Measurements from ENCODE around the gene CSNK2A3.
"Not testable (repeated sequence)": the region's sequence is repeated elsewhere in the genome, so short reads cannot be mapped to it uniquely, and the experiment has no call there.

Gene CSNK2A3

GRCh38 chr11:11370255-11370961 lies 17.4 kb upstream of the CSNK2A3 start:
- Histone ChIP-seq H3K27ac (ENCODE audit: low read depth, low read length) (no peak overlapping the region), H3K36me3 (ENCODE audit: control insufficient read depth in 5 of 5, insufficient read depth in 5 of 5, low read length in 5 of 5) (peaks cover 0 to 10% (median 0%) of the 10 kb centered on the region in 5 donors), H3K9ac (ENCODE audit: low read length in 5 of 5) (no peak overlapping the region), H3K4me1 (ENCODE audit: control insufficient read depth in 5 of 5, insufficient read depth in 5 of 5, low read length in 5 of 5) (peaks cover 0 to 4% (median 0%) of the 10 kb centered on the region in 5 donors), H3K27me3 (ENCODE audit: control insufficient read depth in 5 of 5, insufficient read depth in 4 of 5, low read length in 5 of 5) (peaks cover 0 to 2% (median 0%) of the 10 kb centered on the region in 5 donors), H3K9me3 (ENCODE audit: control insufficient read depth in 5 of 5, low read length in 5 of 5) (peaks cover 0 to 3% (median 2%) of the 10 kb centered on the region in 5 donors), H3K4me3 (ENCODE audit: low read depth in 1 of 5, low read length in 5 of 5) (no peak overlapping the region)

GRCh38 chr11:11366793-11367192 lies 13.7 kb upstream of the CSNK2A3 start:
- Histone ChIP-seq H3K27me3 (ENCODE audit: control insufficient read depth in 5 of 5, insufficient read depth in 4 of 5, low read length in 5 of 5) (peaks cover 0 to 2% (median 0%) of the 10 kb centered on the region in 5 donors), H3K36me3 (ENCODE audit: control insufficient read depth in 5 of 5, insufficient read depth in 5 of 5, low read length in 5 of 5) (peaks cover 0 to 5% (median 0%) of the 10 kb centered on the region in 5 donors), H3K4me3 (ENCODE audit: low read depth in 1 of 5, low read length in 5 of 5) (no peak overlapping the region), H3K9ac (ENCODE audit: low read length in 5 of 5) (no peak overlapping the region), H3K4me1 (ENCODE audit: control insufficient read depth in 5 of 5, insufficient read depth in 5 of 5, low read length in 5 of 5) (peaks cover 0 to 4% (median 0%) of the 10 kb centered on the region in 5 donors), H3K27ac (ENCODE audit: low read depth, low read length) (no peak overlapping the region), H3K9me3 (ENCODE audit: control insufficient read depth in 5 of 5, low read length in 5 of 5) (peaks cover 0 to 4% (median 3%) of the 10 kb centered on the region in 5 donors)

DNA sequence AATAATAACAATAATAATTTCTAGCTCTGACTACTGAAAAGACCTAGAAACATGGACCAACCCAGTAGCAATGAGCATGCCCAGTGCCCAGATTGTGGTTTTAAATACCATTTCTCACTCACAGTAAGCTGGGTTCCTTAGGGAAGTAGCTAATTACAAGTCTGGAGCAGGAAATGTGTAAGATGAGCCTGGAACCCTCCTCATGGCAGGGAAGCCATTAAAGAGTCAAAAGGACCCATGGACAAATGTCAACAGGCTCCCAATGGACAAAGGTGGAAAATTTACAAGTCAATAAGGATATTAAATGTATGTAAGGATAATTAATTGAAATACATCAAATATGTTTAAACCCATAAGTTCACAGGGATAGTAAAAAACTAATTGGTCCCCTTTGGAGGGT lies 10.6 kb upstream of the CSNK2A3 start:
- Histone ChIP-seq H3K36me3 (ENCODE audit: control insufficient read depth in 5 of 5, insufficient read depth in 5 of 5, low read length in 5 of 5) (no peaks in the 10 kb centered on the region), H3K4me3 (ENCODE audit: low read depth in 1 of 5, low read length in 5 of 5) (no peak overlapping the region), H3K4me1 (ENCODE audit: control insufficient read depth in 5 of 5, insufficient read depth in 5 of 5, low read length in 5 of 5) (no peaks in the 10 kb centered on the region), H3K27me3 (ENCODE audit: control insufficient read depth in 5 of 5, insufficient read depth in 4 of 5, low read length in 5 of 5) (no peaks in the 10 kb centered on the region), H3K27ac (ENCODE audit: low read depth, low read length) (no peak overlapping the region), H3K9ac (ENCODE audit: low read length in 5 of 5) (no peak overlapping the region), H3K9me3 (ENCODE audit: control insufficient read depth in 5 of 5, low read length in 5 of 5) (peaks cover 0 to 4% (median 3%) of the 10 kb centered on the region in 5 donors)

DNA sequence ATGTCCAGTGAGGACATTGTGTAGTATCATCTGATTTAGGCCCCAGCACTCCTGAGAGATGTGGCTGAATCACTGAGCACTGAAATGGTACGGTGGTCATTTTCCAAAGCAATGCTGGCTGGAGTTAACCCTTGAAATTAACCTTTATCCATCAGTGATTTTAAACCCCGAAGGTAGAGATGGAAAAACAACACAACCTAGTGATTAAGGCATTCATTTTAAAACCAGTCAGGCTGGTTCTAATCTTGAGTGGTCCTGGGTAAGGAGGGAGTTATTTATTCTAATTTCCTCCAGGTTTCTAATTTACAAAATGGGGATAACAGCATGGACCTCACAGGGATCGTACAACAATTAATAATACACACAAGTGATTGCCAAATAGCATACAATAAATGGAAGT lies 6.6 kb upstream of the CSNK2A3 start:
- Histone ChIP-seq H3K4me3 (ENCODE audit: low read depth in 1 of 5, low read length in 5 of 5) (no peak overlapping the region), H3K4me1 (ENCODE audit: control insufficient read depth in 5 of 5, insufficient read depth in 5 of 5, low read length in 5 of 5) (no peaks in the 10 kb centered on the region), H3K9ac (ENCODE audit: low read length in 5 of 5) (no peak overlapping the region), H3K9me3 (ENCODE audit: control insufficient read depth in 5 of 5, low read length in 5 of 5) (no peaks in the 10 kb centered on the region), H3K27ac (ENCODE audit: low read depth, low read length) (no peak overlapping the region), H3K27me3 (ENCODE audit: control insufficient read depth in 5 of 5, insufficient read depth in 4 of 5, low read length in 5 of 5) (no peaks in the 10 kb centered on the region), H3K36me3 (ENCODE audit: control insufficient read depth in 5 of 5, insufficient read depth in 5 of 5, low read length in 5 of 5) (no peaks in the 10 kb centered on the region)

GRCh38 chr11:11356842-11357241 lies 3.8 kb upstream of the CSNK2A3 start:
- H3K36me3 ChIP-seq (ENCODE audit: control insufficient read depth in 5 of 5, insufficient read depth in 5 of 5, low read length in 5 of 5), result no peaks in the 10 kb centered on the region
- no peaks in the 10 kb centered on the region for H3K27me3 ChIP-seq (ENCODE audit: control insufficient read depth in 5 of 5, insufficient read depth in 4 of 5, low read length in 5 of 5)
- H3K27ac ChIP-seq (ENCODE audit: low read depth, low read length), result no peak overlapping the region
- H3K4me3 ChIP-seq (ENCODE audit: low read depth in 1 of 5, low read length in 5 of 5), result no peak overlapping the region
- H3K9ac ChIP-seq (ENCODE audit: low read length in 5 of 5), result no peak overlapping the region
- H3K9me3 ChIP-seq (ENCODE audit: control insufficient read depth in 5 of 5, low read length in 5 of 5), result no peaks in the 10 kb centered on the region
- no peaks in the 10 kb centered on the region for H3K4me1 ChIP-seq (ENCODE audit: control insufficient read depth in 5 of 5, insufficient read depth in 5 of 5, low read length in 5 of 5)

- not testable (repeated sequence) for H3K4me3 ChIP-seq (ENCODE audit: low read depth in 1 of 5, low read length in 5 of 5); H3K9ac ChIP-seq (ENCODE audit: low read length in 5 of 5); H3K9me3 ChIP-seq (ENCODE audit: control insufficient read depth in 5 of 5, low read length in 5 of 5); H3K36me3 ChIP-seq (ENCODE audit: control insufficient read depth in 5 of 5, insufficient read depth in 5 of 5, low read length in 5 of 5); H3K27me3 ChIP-seq (ENCODE audit: control insufficient read depth in 5 of 5, insufficient read depth in 4 of 5, low read length in 5 of 5); H3K27ac ChIP-seq (ENCODE audit: low read depth, low read length)
- peaks cover 10 to 38% (median 35%) of the 10 kb centered on the region in 5 donors for H3K4me1 ChIP-seq (ENCODE audit: control insufficient read depth in 5 of 5, insufficient read depth in 5 of 5, low read length in 5 of 5)
Observed at GRCh38 chr11:11351851-11352250, 1.2 kb downstream of the CSNK2A3 start.

DNA sequence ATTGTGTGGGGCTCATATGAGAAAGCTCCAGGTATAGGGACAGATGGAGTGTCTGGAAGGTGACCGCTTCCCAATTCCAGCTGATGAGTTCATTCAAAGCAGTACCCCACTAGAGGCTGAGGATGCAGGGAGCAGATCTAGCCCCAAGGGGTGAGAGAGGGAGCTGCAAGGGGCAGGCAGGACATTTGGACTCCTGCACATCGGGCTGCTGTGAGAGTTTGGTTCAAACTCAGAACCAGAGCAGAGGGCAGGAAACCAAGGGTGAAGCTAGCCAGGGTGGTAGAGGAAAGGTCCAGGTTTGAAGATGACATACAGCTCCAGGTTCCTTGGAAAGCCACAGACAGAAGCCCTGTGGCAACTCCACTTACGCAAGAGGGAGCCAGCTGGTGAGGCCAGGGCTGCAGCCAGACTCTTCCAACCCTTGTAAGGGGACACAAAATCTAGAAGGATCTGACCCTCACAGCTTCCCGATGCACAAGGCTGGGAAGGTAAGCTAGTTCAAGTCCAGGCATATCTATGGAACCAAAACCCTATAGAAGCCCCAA lies 1.9 kb downstream of the CSNK2A3 start:
- peaks cover 10 to 38% (median 35%) of the 10 kb centered on the region in 5 donors for H3K4me1 ChIP-seq (ENCODE audit: control insufficient read depth in 5 of 5, insufficient read depth in 5 of 5, low read length in 5 of 5)
- no peaks in the 10 kb centered on the region for H3K27me3 ChIP-seq (ENCODE audit: control insufficient read depth in 5 of 5, insufficient read depth in 4 of 5, low read length in 5 of 5)
- no peaks in the 10 kb centered on the region for H3K36me3 ChIP-seq (ENCODE audit: control insufficient read depth in 5 of 5, insufficient read depth in 5 of 5, low read length in 5 of 5)
- no peak overlapping the region for H3K9ac ChIP-seq (ENCODE audit: low read length in 5 of 5)
- H3K9me3 ChIP-seq (ENCODE audit: control insufficient read depth in 5 of 5, low read length in 5 of 5), result no peaks in the 10 kb centered on the region
- H3K4me3 ChIP-seq (ENCODE audit: low read depth in 1 of 5, low read length in 5 of 5), result no peak overlapping the region
- H3K27ac ChIP-seq (ENCODE audit: low read depth, low read length), result no peak overlapping the region

- Histone ChIP-seq H3K27me3 (ENCODE audit: control insufficient read depth in 5 of 5, insufficient read depth in 4 of 5, low read length in 5 of 5) (no peaks in the 10 kb centered on the region), H3K4me3 (ENCODE audit: low read depth in 1 of 5, low read length in 5 of 5) (no peak overlapping the region), H3K36me3 (ENCODE audit: control insufficient read depth in 5 of 5, insufficient read depth in 5 of 5, low read length in 5 of 5) (no peaks in the 10 kb centered on the region), H3K4me1 (ENCODE audit: control insufficient read depth in 5 of 5, insufficient read depth in 5 of 5, low read length in 5 of 5) (peaks cover 10 to 38% (median 35%) of the 10 kb centered on the region in 5 donors), H3K9me3 (ENCODE audit: control insufficient read depth in 5 of 5, low read length in 5 of 5) (no peaks in the 10 kb centered on the region), H3K9ac (ENCODE audit: low read length in 5 of 5) (no peak overlapping the region), H3K27ac (ENCODE audit: low read depth, low read length) (peak overlapping the region; percentile 6)
Observed at GRCh38 chr11:11349870-11350337, 3.1 kb downstream of the CSNK2A3 start.

- Histone ChIP-seq H3K9me3 (ENCODE audit: control insufficient read depth in 5 of 5, low read length in 5 of 5) (no peaks in the 10 kb centered on the region), H3K4me1 (ENCODE audit: control insufficient read depth in 5 of 5, insufficient read depth in 5 of 5, low read length in 5 of 5) (peaks cover 10 to 38% (median 35%) of the 10 kb centered on the region in 5 donors), H3K27me3 (ENCODE audit: control insufficient read depth in 5 of 5, insufficient read depth in 4 of 5, low read length in 5 of 5) (no peaks in the 10 kb centered on the region), H3K27ac (ENCODE audit: low read depth, low read length) (peak overlapping the region; percentile 6), H3K4me3 (ENCODE audit: low read depth in 1 of 5, low read length in 5 of 5) (no peak overlapping the region), H3K36me3 (ENCODE audit: control insufficient read depth in 5 of 5, insufficient read depth in 5 of 5, low read length in 5 of 5) (no peaks in the 10 kb centered on the region), H3K9ac (ENCODE audit: low read length in 5 of 5) (no peak overlapping the region)
Observed at GRCh38 chr11:11349106-11349825, 3.8 kb downstream of the CSNK2A3 start.

DNA sequence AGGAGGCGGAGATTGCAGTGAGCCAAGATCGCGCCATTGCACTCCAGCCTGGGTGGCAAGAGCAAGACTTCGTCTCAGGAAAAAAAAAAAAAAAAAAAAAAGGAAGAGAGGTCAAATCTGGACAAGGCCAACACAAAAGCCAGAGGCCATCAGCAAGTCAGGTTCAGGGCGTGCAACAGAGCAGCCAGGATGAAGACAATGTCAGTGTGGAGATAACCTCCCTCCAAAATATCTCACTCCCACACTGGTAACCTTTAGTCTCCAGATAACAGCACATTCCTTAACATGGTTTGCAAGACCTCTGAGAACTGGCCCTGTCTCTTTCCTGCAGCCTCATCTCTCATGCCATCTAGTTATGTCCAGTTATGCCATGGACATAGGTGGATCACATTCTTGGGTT lies 4.7 kb downstream of the CSNK2A3 start:
- Histone ChIP-seq H3K4me1 (ENCODE audit: control insufficient read depth in 5 of 5, insufficient read depth in 5 of 5, low read length in 5 of 5) (peaks cover 10 to 38% (median 35%) of the 10 kb centered on the region in 5 donors), H3K27me3 (ENCODE audit: control insufficient read depth in 5 of 5, insufficient read depth in 4 of 5, low read length in 5 of 5) (no peaks in the 10 kb centered on the region), H3K36me3 (ENCODE audit: control insufficient read depth in 5 of 5, insufficient read depth in 5 of 5, low read length in 5 of 5) (no peaks in the 10 kb centered on the region), H3K27ac (ENCODE audit: low read depth, low read length) (no peak overlapping the region), H3K4me3 (ENCODE audit: low read depth in 1 of 5, low read length in 5 of 5) (no peak overlapping the region), H3K9me3 (ENCODE audit: control insufficient read depth in 5 of 5, low read length in 5 of 5) (no peaks in the 10 kb centered on the region), H3K9ac (ENCODE audit: low read length in 5 of 5) (no peak overlapping the region)
